Ishikawa (cell line): ENCODE data around the gene ARHGAP8.

Source experiments
- CEBPB ChIP-seq: IDR thresholded peaks from 2 replicates; pipeline ENCODE4 v1.6.1; 2012
- CREB1 ChIP-seq: IDR thresholded peaks from 2 replicates; pipeline ENCODE4 v1.6.1; 2012; ENCODE audit warnings: low read depth
- MAX ChIP-seq: IDR thresholded peaks from 2 replicates; pipeline ENCODE4 v1.6.1; 2012
- NFIC ChIP-seq: IDR thresholded peaks from 2 replicates; pipeline ENCODE4 v1.6.1; 2012
- RAD21 ChIP-seq: IDR thresholded peaks from 2 replicates; pipeline ENCODE4 v1.6.1; 2012; ENCODE audit warnings: low read depth

- TF ChIP-seq RAD21, result no peak
- no peak for TF ChIP-seq CEBPB
- TF ChIP-seq NFIC, result no peak
- TF ChIP-seq MAX, result no peak
- TF ChIP-seq CREB1, result no peak
These were observed 142.4 kb downstream of the ARHGAP8 start for GRCh38 chr22:44894782-44895181.
